H1 (cell line): ENCODE results near the gene IDH2.

Experiments used
- ATF3 ChIP-seq: IDR thresholded peaks from 2 replicates; pipeline ENCODE4 v1.6.1; 2011; ENCODE audit warnings: low read depth, mild to moderate bottlenecking, low read length; ENCODE audit not compliant: insufficient read depth
- TF ChIP-seq, protein P1 (sequence below): IDR thresholded peaks from 2 replicates; pipeline ENCODE4 v1.6.1; 2012; ENCODE audit warnings: inconsistent platforms
- TF ChIP-seq, protein P2 (sequence below): IDR thresholded peaks from 2 replicates; pipeline ENCODE4 v1.6.1; 2012; ENCODE audit warnings: low read length, inconsistent platforms

DNA sequence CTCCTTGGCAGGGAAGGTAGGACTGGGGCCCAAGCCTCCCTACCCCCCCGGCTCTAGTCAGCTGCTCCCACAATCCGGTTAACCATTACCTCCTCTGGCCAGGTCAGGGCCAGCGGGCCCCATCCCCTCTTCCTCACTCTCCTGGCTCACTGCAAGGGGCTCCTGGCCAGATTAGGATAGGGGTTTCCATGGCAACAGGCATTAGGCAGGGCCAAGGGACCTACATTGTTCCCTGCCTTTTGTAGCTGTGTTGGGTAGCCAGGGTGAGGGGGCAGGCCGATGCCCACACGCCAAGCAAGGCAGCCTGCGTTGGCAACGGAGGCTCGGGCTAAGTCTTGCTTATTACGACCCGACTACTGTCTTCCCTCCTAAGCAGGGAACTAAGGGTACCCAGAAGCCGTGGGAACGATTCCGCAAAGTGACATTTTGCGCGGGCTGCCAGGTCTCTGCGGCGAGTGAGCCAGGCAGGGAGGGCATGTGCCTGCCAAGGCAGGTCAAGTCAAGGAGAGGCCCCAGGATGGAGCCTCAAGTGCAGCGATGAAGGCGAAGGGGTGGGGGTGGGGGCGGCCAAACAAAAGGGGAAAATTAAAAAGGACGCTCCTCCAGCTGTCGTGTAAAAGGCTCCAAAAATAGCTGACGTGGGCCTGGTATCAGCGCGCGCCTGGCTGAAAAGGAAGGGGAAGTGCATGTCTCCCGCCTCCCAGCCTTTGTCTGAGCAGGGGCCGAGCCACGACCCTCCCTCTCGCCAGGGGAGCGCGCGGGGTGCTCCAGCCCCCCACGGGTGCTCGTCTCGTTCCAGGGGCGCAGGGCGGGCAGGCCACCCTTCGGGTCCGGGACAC, 919 bp downstream of the IDH2 start:
- TF ChIP-seq, protein P1, sequence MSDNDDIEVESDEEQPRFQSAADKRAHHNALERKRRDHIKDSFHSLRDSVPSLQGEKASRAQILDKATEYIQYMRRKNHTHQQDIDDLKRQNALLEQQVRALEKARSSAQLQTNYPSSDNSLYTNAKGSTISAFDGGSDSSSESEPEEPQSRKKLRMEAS: no peak; the same call in 1 of the 2 replicates
- TF ChIP-seq, protein P2, sequence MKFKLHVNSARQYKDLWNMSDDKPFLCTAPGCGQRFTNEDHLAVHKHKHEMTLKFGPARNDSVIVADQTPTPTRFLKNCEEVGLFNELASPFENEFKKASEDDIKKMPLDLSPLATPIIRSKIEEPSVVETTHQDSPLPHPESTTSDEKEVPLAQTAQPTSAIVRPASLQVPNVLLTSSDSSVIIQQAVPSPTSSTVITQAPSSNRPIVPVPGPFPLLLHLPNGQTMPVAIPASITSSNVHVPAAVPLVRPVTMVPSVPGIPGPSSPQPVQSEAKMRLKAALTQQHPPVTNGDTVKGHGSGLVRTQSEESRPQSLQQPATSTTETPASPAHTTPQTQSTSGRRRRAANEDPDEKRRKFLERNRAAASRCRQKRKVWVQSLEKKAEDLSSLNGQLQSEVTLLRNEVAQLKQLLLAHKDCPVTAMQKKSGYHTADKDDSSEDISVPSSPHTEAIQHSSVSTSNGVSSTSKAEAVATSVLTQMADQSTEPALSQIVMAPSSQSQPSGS: no peak
- TF ChIP-seq ATF3: no peak
